ENCODE data around the gene MYO7A. TPM values are rescaled to one million over a fixed set of nuclear protein-coding genes. Genes with fewer than 3 reads are reported as not detected.

MYO7A gene
- total and polyA plus RNA-seq, 2 donors (not counting 1 experiment from before 2014, with no cell fraction given), result 0.03 to 0.07 TPM

- no peak overlapping the region for H2AFZ ChIP-seq (ENCODE audit: insufficient read depth, low read depth, low read length, poor library complexity, severe bottlenecking)
- no peak overlapping the region for H3K9ac ChIP-seq (ENCODE audit: low read length)
- no peaks in the 10 kb centered on the region for H4K20me1 ChIP-seq (ENCODE audit: control insufficient read depth, insufficient read depth, low read length, poor library complexity, severe bottlenecking)
- no peak overlapping the region for H3K4me2 ChIP-seq (replicated peaks; ENCODE audit: low read depth, low read length, poor library complexity, severe bottlenecking)
- ChIA-PET POLR2A (no interaction called here), CTCF (interaction anchor here (3.4 kb wide), 1 partner anchor 22 kb away, joined by 14 read pairs; the partner anchor contains the start of gene MYO7A)
- no peak overlapping the region for H3K4me3 Mint-ChIP-seq
- peaks cover 0 to 10% of the 10 kb centered on the region in 2 donors for H3K4me1 ChIP-seq (ENCODE audit: control insufficient read depth in 2 of 2, insufficient read depth in 2 of 2, low read length in 2 of 2)
- H3K27ac Mint-ChIP-seq, result no peak overlapping the region
- H3K27me3 Mint-ChIP-seq, result peaks cover 18% of the 10 kb centered on the region
- intact Hi-C loops (cut with micrococcal nuclease), result no loop called here
- H3K27ac ChIP-seq (ENCODE audit: low read length in 2 of 2), result no peak overlapping the region
- 93% methylated on average over 8 of the region's 8 CpGs for WGBS (ENCODE audit: insufficient coverage)
- H3K4me3 ChIP-seq (ENCODE audit: control extremely low read depth in 1 of 5, extremely low read depth in 1 of 5, insufficient read depth in 1 of 5, low read depth in 2 of 5, low read length in 4 of 5), result no peak overlapping the region
- H3K36me3 ChIP-seq (replicated peaks in 1 of 2; ENCODE audit: control extremely low read depth in 1 of 2, control insufficient read depth in 1 of 2, extremely low read depth in 1 of 2, insufficient read depth in 2 of 2, low read length in 1 of 2), result no peaks in the 10 kb centered on the region
- H3K4me1 Mint-ChIP-seq, result peaks cover 7% of the 10 kb centered on the region
- H3K79me2 ChIP-seq (ENCODE audit: control insufficient read depth, insufficient read depth, low read length), result no peaks in the 10 kb centered on the region
- ATAC-seq (ENCODE audit: low read depth) (no peak), DNase-seq (no peak)
- H3K9me3 ChIP-seq (ENCODE audit: control extremely low read depth in 1 of 3, control insufficient read depth in 2 of 3, insufficient read depth in 1 of 3, low read length in 2 of 3), result no peaks in the 10 kb centered on the region
- no peaks in the 10 kb centered on the region for H3K9me3 Mint-ChIP-seq (ENCODE audit: insufficient read depth)
- TF ChIP-seq CTCF (IDR thresholded peaks at IDR 0.05), result no peak
- peaks cover 0 to 11% (median 3%) of the 10 kb centered on the region in 4 experiments for H3K27me3 ChIP-seq (replicated peaks in 1 of 4; ENCODE audit: control extremely low read depth in 1 of 4, control insufficient read depth in 3 of 4, insufficient read depth in 4 of 4, low read length in 3 of 4)
Measured at GRCh38 chr11:77148963-77149715, 21.1 kb downstream of the MYO7A start.

GRCh38 chr11:77149716-77150392, 21.8 kb downstream of the MYO7A start:
- Histone ChIP-seq H4K20me1 (ENCODE audit: control insufficient read depth, insufficient read depth, low read length, poor library complexity, severe bottlenecking) (no peaks in the 10 kb centered on the region), H3K36me3 (replicated peaks in 1 of 2; ENCODE audit: control extremely low read depth in 1 of 2, control insufficient read depth in 1 of 2, extremely low read depth in 1 of 2, insufficient read depth in 2 of 2, low read length in 1 of 2) (no peaks in the 10 kb centered on the region), H3K9ac (ENCODE audit: low read length) (no peak overlapping the region), H3K4me2 (replicated peaks; ENCODE audit: low read depth, low read length, poor library complexity, severe bottlenecking) (no peak overlapping the region), H3K4me1 (ENCODE audit: control insufficient read depth in 2 of 2, insufficient read depth in 2 of 2, low read length in 2 of 2) (peaks cover 0 to 10% of the 10 kb centered on the region in 2 donors), H3K79me2 (ENCODE audit: control insufficient read depth, insufficient read depth, low read length) (no peaks in the 10 kb centered on the region), H3K9me3 (ENCODE audit: control extremely low read depth in 1 of 3, control insufficient read depth in 2 of 3, insufficient read depth in 1 of 3, low read length in 2 of 3) (no peaks in the 10 kb centered on the region), H3K27me3 (replicated peaks in 1 of 4; ENCODE audit: control extremely low read depth in 1 of 4, control insufficient read depth in 3 of 4, insufficient read depth in 4 of 4, low read length in 3 of 4) (peaks cover 0 to 11% (median 3%) of the 10 kb centered on the region in 4 experiments), H3K27ac (ENCODE audit: low read length in 2 of 2) (no peak overlapping the region), H2AFZ (ENCODE audit: insufficient read depth, low read depth, low read length, poor library complexity, severe bottlenecking) (no peak overlapping the region), H3K4me3 (ENCODE audit: control extremely low read depth in 1 of 5, extremely low read depth in 1 of 5, insufficient read depth in 1 of 5, low read depth in 2 of 5, low read length in 4 of 5) (no peak overlapping the region)
- ChIA-PET CTCF (no interaction called here), POLR2A (no interaction called here)
- H3K4me3 Mint-ChIP-seq, result no peak overlapping the region
- H3K4me1 Mint-ChIP-seq, result peaks cover 7% of the 10 kb centered on the region
- H3K27me3 Mint-ChIP-seq, result peaks cover 18% of the 10 kb centered on the region
- no peak overlapping the region for H3K27ac Mint-ChIP-seq
- ATAC-seq (ENCODE audit: low read depth), result no peak
- intact Hi-C loops (cut with micrococcal nuclease), result no loop called here
- TF ChIP-seq CTCF (IDR thresholded peaks at IDR 0.05) (no peak), EZH2 (IDR thresholded peaks at IDR 0.05; ENCODE audit: borderline replicate concordance, insufficient read depth, low read depth, low read length, poor library complexity, severe bottlenecking) (no peak)
- no peak for DNase-seq
- WGBS (ENCODE audit: insufficient coverage), result 91% methylated on average over 9 of the region's 12 CpGs
- H3K9me3 Mint-ChIP-seq (ENCODE audit: insufficient read depth), result no peaks in the 10 kb centered on the region
